Retinal pigment epithelial cell (primary cell): Measurements from ENCODE around the gene CYS1.

Experiments
- DNase-seq: peaks from one replicate; pipeline ENCODE4 v3.0.0-alpha.2; 2010; ENCODE audit warnings: low read depth
- H3K4me3 ChIP-seq: 2 replicates; pipeline ENCODE4 v1.5.1; 2011; ENCODE audit warnings: mild to moderate bottlenecking, low read length, control low read depth, moderate library complexity
- CTCF ChIP-seq: conservative IDR thresholded peaks from 2 replicates; pipeline ENCODE4 v1.5.1; 2011; ENCODE audit warnings: low read depth, low read length, control low read depth, inconsistent platforms

CYS1 gene

GRCh38 chr2:10072656-10073480 lies 7.3 kb downstream of the CYS1 start:
- H3K4me3 ChIP-seq = no peak overlapping the region
- peak; percentile 93 for TF ChIP-seq CTCF
- DNase-seq = peak; percentile 43

DNA sequence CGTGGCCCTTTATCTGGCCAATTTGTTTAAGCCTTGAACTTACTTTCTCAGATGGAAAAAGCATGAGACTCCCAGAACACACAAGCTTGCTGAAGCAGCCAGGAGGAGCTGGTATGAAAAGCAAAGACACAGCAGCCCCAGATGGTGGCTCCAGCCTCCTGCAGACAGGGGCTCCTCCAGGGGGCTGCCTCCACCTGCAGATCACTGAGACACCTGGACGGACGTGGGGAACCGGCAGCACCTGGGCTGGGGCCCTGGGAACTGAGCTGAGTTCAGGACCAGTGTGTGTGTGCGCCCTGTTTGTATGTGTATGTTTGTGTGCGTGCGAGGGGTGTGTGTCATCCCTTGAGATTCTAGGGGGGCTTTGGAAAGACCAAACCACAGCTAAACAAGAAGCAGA lies 8.6 kb downstream of the CYS1 start:
- no peak overlapping the region for H3K4me3 ChIP-seq
- no peak for DNase-seq
- no peak for TF ChIP-seq CTCF

GRCh38 chr2:10071176-10071575 lies 9.0 kb downstream of the CYS1 start:
- H3K4me3 ChIP-seq = no peak overlapping the region
- DNase-seq = no peak
- TF ChIP-seq CTCF = no peak

DNA sequence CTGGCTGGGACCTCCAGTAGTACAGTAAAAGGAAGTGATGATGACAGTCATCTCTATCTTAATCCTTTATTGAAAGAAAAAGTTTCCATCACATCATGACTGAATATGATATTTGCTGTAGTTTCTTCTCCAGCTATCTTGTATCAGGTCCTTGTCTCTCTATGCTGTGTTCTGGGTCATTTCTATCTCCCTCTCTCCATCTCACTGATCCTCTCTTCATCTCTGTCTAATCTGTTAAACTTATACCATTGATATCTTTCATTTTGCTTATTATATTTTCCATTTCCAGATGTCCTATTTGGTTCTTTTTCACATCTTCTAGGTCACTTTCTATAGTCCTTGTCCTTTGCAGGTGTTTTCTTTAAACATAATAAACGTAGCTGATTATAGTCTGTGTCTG lies 12.3 kb downstream of the CYS1 start:
- DNase-seq = no peak
- H3K4me3 ChIP-seq = no peak overlapping the region

DNA sequence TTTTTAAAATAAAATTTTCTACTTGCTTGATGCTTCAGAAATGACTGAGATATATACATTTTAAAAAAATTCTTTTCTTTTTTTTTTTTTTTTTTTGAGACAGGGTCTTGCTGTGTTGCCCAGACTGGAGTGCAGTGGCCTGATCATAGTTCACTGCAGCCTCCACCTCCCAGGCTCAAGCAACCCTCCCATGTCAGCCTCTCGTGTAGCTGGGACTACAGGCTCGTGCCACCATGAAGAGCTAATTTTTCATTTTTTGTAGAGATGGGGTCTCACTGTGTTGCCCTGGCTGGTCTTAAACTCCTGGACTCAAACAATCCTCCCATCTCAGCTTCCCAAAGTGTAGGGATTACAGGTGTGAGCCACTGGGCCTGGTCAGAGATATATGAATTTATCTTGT lies 12.9 kb downstream of the CYS1 start:
- no peak overlapping the region for H3K4me3 ChIP-seq
- no peak for TF ChIP-seq CTCF
- no peak for DNase-seq

More for the DNA sequence above, 12.3 kb downstream of the CYS1 start:
- no peak for TF ChIP-seq CTCF

DNA sequence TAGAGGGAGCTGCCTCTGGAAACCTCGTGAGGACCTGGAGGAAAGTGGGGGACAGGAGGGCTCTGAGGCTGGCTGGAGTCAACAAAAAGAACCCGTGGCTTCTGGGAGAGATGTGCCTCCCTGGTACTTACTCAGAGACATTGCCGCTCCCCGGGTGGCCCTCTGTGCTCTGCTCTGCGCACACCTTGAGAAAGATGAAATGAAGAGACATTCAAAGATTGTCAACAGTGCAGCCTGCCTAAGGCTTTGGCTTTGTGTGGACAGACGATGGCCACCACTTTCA lies 14.5 kb downstream of the CYS1 start:
- DNase-seq = no peak
- TF ChIP-seq CTCF = no peak
- no peak overlapping the region for H3K4me3 ChIP-seq
